Ishikawa (cell line): Measurements from ENCODE around the gene DTX3.
A peak's percentile ranks its signal among the peaks of the same experiment; 100 is the strongest.

Source experiments
- CEBPB ChIP-seq: IDR thresholded peaks from 2 replicates; pipeline ENCODE4 v1.6.1; 2012
- CREB1 ChIP-seq: IDR thresholded peaks from 2 replicates; pipeline ENCODE4 v1.6.1; 2012; ENCODE audit warnings: low read depth
- EGR1 ChIP-seq: IDR thresholded peaks from 2 replicates; pipeline ENCODE4 v1.6.1; 2012
- EP300 ChIP-seq: IDR thresholded peaks from 2 replicates; pipeline ENCODE4 v1.6.1; 2012; ENCODE audit warnings: borderline replicate concordance
- FOXM1 ChIP-seq: IDR thresholded peaks from 2 replicates; pipeline ENCODE4 v1.6.1; 2012; ENCODE audit warnings: low read depth, borderline replicate concordance
- MAX ChIP-seq: IDR thresholded peaks from 2 replicates; pipeline ENCODE4 v1.6.1; 2012
- NFIC ChIP-seq: IDR thresholded peaks from 2 replicates; pipeline ENCODE4 v1.6.1; 2012
- RAD21 ChIP-seq: IDR thresholded peaks from 2 replicates; pipeline ENCODE4 v1.6.1; 2012; ENCODE audit warnings: low read depth
- REST ChIP-seq: IDR thresholded peaks from 2 replicates; pipeline ENCODE4 v1.6.1; 2012; ENCODE audit warnings: low read depth, mild to moderate bottlenecking
- TAF1 ChIP-seq: IDR thresholded peaks from 2 replicates; pipeline ENCODE4 v1.6.1; 2012; ENCODE audit warnings: low read depth, mild to moderate bottlenecking
- TCF12 ChIP-seq: IDR thresholded peaks from 2 replicates; pipeline ENCODE4 v1.6.1; 2012; ENCODE audit warnings: low read depth
- TEAD4 ChIP-seq: IDR thresholded peaks from 2 replicates; pipeline ENCODE4 v1.6.1; 2012
- USF1 ChIP-seq: IDR thresholded peaks from 2 replicates; pipeline ENCODE4 v1.6.1; 2012
- YY1 ChIP-seq: IDR thresholded peaks from 2 replicates; pipeline ENCODE4 v1.6.1; 2012; ENCODE audit warnings: low read depth
- ZBTB7A ChIP-seq: IDR thresholded peaks from 2 replicates; pipeline ENCODE4 v1.6.1; 2012; ENCODE audit warnings: low read depth

Gene DTX3

GRCh38 chr12:57614948-57615500 is 10.4 kb downstream of the DTX3 start:
- TF ChIP-seq NFIC (no peak), CREB1 (no peak), CEBPB (no peak), RAD21 (no peak), USF1 (no peak), EP300 (no peak), ZBTB7A (no peak), TCF12 (no peak)

GRCh38 chr12:57615637-57616036 is 11.0 kb downstream of the DTX3 start:
- TF ChIP-seq NFIC, result no peak

- TF ChIP-seq NFIC (0 out of 2 replicates have a peak, but pooled peaks have one; percentile 16), RAD21 (no peak), USF1 (no peak)
These were observed 11.9 kb downstream of the DTX3 start for GRCh38 chr12:57616383-57617101.

GRCh38 chr12:57617942-57618341 is 13.3 kb downstream of the DTX3 start:
- TF ChIP-seq EP300 (no peak), YY1 (no peak), USF1 (no peak), REST (no peak), FOXM1 (no peak), TAF1 (no peak), CREB1 (no peak), NFIC (no peak), TCF12 (no peak), MAX (no peak), CEBPB (no peak), TEAD4 (no peak), EGR1 (no peak), ZBTB7A (no peak), RAD21 (no peak)

- no peak for TF ChIP-seq YY1
- TF ChIP-seq MAX, result no peak
- no peak for TF ChIP-seq RAD21
These were observed 14.4 kb downstream of the DTX3 start for GRCh38 chr12:57618966-57619433.

GRCh38 chr12:57619434-57620244 is 15.0 kb downstream of the DTX3 start:
- TF ChIP-seq EGR1, result no peak
- no peak for TF ChIP-seq REST
- TF ChIP-seq RAD21, result no peak
- no peak for TF ChIP-seq EP300
- TF ChIP-seq TCF12, result no peak
- no peak for TF ChIP-seq TAF1
- TF ChIP-seq CREB1, result no peak
- no peak for TF ChIP-seq ZBTB7A
